ENCODE data around the gene PTCD2.

GRCh38 chr5:72330712-72331111 is 10.5 kb downstream of the PTCD2 start:
- TF ChIP-seq CTCF (IDR thresholded peaks at IDR 0.05) (no peak), POLR2A (IDR thresholded peaks at IDR 0.05) (no peak)

Measured in body of pancreas (tissue), 4 donors.